Measurements from ENCODE around the gene PIKFYVE. TPM values are rescaled to one million over a fixed set of nuclear protein-coding genes. Genes with fewer than 3 reads are reported as not detected.
"Not testable (repeated sequence)": the region's sequence is repeated elsewhere in the genome, so short reads cannot be mapped to it uniquely, and the experiment has no call there.

PIKFYVE gene
- total and polyA plus RNA-seq, 2 donors = 13.0 to 25.7 TPM

DNA sequence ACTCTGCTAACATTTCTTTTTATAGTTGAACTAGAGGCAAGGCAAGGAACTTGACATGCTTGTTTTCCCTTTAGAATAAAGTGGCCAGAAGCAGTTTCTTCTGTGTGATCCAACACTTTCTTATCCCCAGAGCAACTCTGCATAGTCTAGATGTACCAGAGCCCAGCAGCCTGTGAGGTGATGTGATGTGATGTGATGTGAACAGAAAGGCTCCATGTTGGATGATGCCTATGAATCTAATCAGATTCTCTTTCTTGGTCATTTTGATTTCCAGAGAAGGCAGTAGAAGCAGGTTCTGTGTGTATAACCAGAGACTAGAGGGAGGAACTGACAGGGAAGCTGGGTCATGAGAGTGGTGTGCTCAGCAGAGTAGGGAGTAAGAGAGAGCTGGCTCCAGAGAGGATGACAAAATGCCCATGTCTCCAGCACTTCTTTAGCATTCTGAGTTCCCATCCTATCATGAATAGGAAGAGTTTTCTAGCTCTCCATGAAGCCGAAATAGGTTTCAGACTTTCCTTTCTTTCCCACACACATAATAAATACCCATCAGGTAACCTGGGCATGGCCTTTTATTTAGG lies 109.5 kb downstream of the PIKFYVE start:
- Histone ChIP-seq H3K36me3 (ENCODE audit: control insufficient read depth in 2 of 2, insufficient read depth in 2 of 2, low read length in 1 of 2) (no peaks in the 10 kb centered on the region), H3K4me3 (ENCODE audit: low read length in 2 of 2) (no peak overlapping the region), H3K9me3 (ENCODE audit: control insufficient read depth in 2 of 2, insufficient read depth in 1 of 2, low read length in 1 of 2) (no peaks in the 10 kb centered on the region), H3K27me3 (ENCODE audit: control insufficient read depth in 2 of 2, insufficient read depth in 1 of 2, low read length in 1 of 2) (no peaks in the 10 kb centered on the region), H3K4me1 (ENCODE audit: control insufficient read depth in 2 of 2, insufficient read depth in 2 of 2, low read length in 2 of 2) (no peaks in the 10 kb centered on the region), H3K27ac (ENCODE audit: low read depth in 1 of 2, low read length in 1 of 2) (no peak overlapping the region)
- 100% methylated on average over 1 of the region's 1 CpG for WGBS
- no peak for DNase-seq (ENCODE audit: low read depth in 6 of 9, low spot score in 9 of 9)

DNA sequence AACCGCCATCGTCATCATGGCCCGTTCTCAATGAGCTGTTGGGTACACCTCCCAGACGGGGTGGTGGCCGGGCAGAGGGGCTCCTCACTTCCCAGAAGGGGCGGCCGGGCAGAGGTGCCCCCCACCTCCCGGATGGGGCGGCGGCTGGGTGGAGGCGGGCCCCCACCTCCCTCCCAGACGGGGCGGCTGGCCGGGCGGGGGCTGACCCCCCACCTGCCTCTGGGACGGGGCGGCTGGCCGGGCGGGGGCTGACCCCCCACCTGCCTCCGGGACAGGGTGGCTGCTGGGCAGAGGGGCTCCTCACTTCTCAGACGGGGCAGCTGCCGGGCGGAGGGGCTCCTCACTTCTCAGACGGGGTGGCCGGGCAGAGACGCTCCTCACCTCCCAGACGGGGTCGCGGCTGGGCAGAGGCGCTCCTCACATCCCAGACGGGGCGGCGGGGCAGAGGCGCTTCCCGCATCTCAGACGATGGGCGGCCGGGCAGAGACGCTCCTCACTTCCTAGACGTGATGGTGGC lies 111.3 kb downstream of the PIKFYVE start:
- not testable (repeated sequence) for H3K4me1 ChIP-seq (ENCODE audit: control insufficient read depth in 2 of 2, insufficient read depth in 2 of 2, low read length in 2 of 2); DNase-seq (ENCODE audit: low read depth in 6 of 9, low spot score in 9 of 9); H3K9me3 ChIP-seq (ENCODE audit: control insufficient read depth in 2 of 2, insufficient read depth in 1 of 2, low read length in 1 of 2); H3K36me3 ChIP-seq (ENCODE audit: control insufficient read depth in 2 of 2, insufficient read depth in 2 of 2, low read length in 1 of 2); H3K27me3 ChIP-seq (ENCODE audit: control insufficient read depth in 2 of 2, insufficient read depth in 1 of 2, low read length in 1 of 2); H3K4me3 ChIP-seq (ENCODE audit: low read length in 2 of 2); H3K27ac ChIP-seq (ENCODE audit: low read depth in 1 of 2, low read length in 1 of 2)
- 91% methylated on average over 36 of the region's 40 CpGs for WGBS

DNA sequence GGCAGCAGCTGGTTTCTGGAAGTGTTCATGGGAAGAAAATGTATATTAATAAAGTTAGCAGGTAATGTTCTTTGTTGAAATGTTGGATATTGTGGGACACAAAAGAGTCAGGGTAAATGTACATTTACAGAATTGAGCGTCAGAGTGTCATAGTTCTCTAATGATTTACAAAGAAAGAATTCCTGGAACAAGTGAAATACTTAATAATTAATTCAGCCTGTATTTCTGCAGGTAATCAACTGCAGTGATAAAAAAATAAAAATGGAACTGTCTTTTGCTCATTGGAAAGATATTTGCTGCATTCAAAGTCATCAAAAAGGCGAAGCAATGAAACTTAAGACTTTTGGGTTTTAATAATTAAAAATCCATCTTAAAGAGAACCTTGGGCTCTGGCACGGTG lies 113.1 kb downstream of the PIKFYVE start:
- DNase-seq (ENCODE audit: low read depth in 6 of 9, low spot score in 9 of 9) = no peak
- Histone ChIP-seq H3K27me3 (ENCODE audit: control insufficient read depth in 2 of 2, insufficient read depth in 1 of 2, low read length in 1 of 2) (no peaks in the 10 kb centered on the region), H3K9me3 (ENCODE audit: control insufficient read depth in 2 of 2, insufficient read depth in 1 of 2, low read length in 1 of 2) (no peaks in the 10 kb centered on the region), H3K4me3 (ENCODE audit: low read length in 2 of 2) (no peak overlapping the region), H3K27ac (ENCODE audit: low read depth in 1 of 2, low read length in 1 of 2) (no peak overlapping the region), H3K4me1 (ENCODE audit: control insufficient read depth in 2 of 2, insufficient read depth in 2 of 2, low read length in 2 of 2) (no peaks in the 10 kb centered on the region), H3K36me3 (ENCODE audit: control insufficient read depth in 2 of 2, insufficient read depth in 2 of 2, low read length in 1 of 2) (no peaks in the 10 kb centered on the region)
- 95% methylated on average over 3 of the region's 3 CpGs for WGBS

DNA sequence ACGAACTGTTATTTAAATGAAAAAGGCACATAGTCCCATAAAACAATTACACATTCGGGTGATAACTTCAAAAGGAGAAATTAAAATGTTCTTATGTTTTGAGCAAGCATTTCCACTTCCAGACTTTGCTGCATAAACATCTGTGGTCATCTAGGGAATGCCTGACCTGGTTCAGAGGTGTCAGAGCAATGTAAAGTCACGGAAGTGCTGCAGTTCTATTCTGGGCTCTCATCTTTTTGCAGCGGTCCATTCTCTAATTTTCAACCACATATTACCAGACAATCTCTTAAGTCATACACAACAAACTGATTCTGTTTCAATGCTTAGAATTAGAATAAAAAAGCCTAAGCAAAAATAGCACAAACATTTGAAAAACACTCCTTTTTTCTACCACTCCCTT lies 118.6 kb downstream of the PIKFYVE start:
- WGBS = 94% methylated on average over 4 of the region's 4 CpGs
- no peak for DNase-seq (ENCODE audit: low read depth in 6 of 9, low spot score in 9 of 9)
- Histone ChIP-seq H3K4me3 (ENCODE audit: low read length in 2 of 2) (no peak overlapping the region), H3K27me3 (ENCODE audit: control insufficient read depth in 2 of 2, insufficient read depth in 1 of 2, low read length in 1 of 2) (no peaks in the 10 kb centered on the region), H3K27ac (ENCODE audit: low read depth in 1 of 2, low read length in 1 of 2) (no peak overlapping the region), H3K9me3 (ENCODE audit: control insufficient read depth in 2 of 2, insufficient read depth in 1 of 2, low read length in 1 of 2) (no peaks in the 10 kb centered on the region), H3K4me1 (ENCODE audit: control insufficient read depth in 2 of 2, insufficient read depth in 2 of 2, low read length in 2 of 2) (no peaks in the 10 kb centered on the region), H3K36me3 (ENCODE audit: control insufficient read depth in 2 of 2, insufficient read depth in 2 of 2, low read length in 1 of 2) (no peaks in the 10 kb centered on the region)

DNA sequence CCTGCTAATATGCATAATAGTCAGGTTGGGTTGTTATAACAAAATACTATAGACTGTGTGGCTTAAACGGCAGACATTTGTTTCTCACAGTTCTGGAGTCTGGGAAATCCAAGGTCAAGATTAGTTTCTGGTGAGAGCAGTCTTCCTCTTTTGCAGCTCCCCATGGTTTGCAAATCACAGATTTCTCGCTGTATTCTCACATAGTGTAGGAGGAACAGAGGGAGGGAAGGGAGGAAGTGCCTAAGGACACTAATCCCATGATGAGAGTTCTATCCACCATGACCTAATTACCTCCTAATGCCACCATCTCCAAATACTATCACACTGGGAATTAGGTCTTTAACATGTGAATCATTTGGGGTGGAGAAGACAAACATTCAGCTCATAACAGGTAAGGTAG lies 120.5 kb downstream of the PIKFYVE start:
- H3K4me3 ChIP-seq (ENCODE audit: low read length in 2 of 2) = no peak overlapping the region
- H3K36me3 ChIP-seq (ENCODE audit: control insufficient read depth in 2 of 2, insufficient read depth in 2 of 2, low read length in 1 of 2) = no peaks in the 10 kb centered on the region
- no peaks in the 10 kb centered on the region for H3K9me3 ChIP-seq (ENCODE audit: control insufficient read depth in 2 of 2, insufficient read depth in 1 of 2, low read length in 1 of 2)
- no peak overlapping the region for H3K27ac ChIP-seq (ENCODE audit: low read depth in 1 of 2, low read length in 1 of 2)
- H3K27me3 ChIP-seq (ENCODE audit: control insufficient read depth in 2 of 2, insufficient read depth in 1 of 2, low read length in 1 of 2) = no peaks in the 10 kb centered on the region
- no peaks in the 10 kb centered on the region for H3K4me1 ChIP-seq (ENCODE audit: control insufficient read depth in 2 of 2, insufficient read depth in 2 of 2, low read length in 2 of 2)
- no peak for DNase-seq (ENCODE audit: low read depth in 6 of 9, low spot score in 9 of 9)
- WGBS = 49% methylated on average over 2 of the region's 2 CpGs

DNA sequence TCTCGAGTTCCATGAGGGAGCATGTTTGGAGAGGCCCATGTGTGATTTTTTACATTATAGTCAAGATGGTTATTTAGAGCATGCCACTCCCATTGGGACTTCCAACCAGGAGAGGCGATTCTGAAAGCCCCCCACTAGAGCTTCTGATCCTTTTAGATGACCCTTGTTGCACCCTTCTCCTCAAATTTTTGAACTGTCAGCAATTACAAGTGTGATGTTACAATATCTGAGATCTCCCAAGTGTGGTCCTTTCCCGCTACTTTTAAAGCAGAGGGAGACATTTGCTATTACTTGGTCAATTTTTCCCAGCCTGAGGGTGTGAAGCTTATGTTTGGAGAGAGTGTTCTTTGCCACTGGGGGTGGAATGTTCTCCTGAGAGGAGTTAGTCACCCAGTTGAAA lies 123.9 kb downstream of the PIKFYVE start:
- Histone ChIP-seq H3K9me3 (ENCODE audit: control insufficient read depth in 2 of 2, insufficient read depth in 1 of 2, low read length in 1 of 2) (peaks cover 4 to 20% of the 10 kb centered on the region in 2 donors), H3K27ac (ENCODE audit: low read depth in 1 of 2, low read length in 1 of 2) (no peak overlapping the region), H3K27me3 (ENCODE audit: control insufficient read depth in 2 of 2, insufficient read depth in 1 of 2, low read length in 1 of 2) (no peaks in the 10 kb centered on the region), H3K4me3 (ENCODE audit: low read length in 2 of 2) (no peak overlapping the region), H3K4me1 (ENCODE audit: control insufficient read depth in 2 of 2, insufficient read depth in 2 of 2, low read length in 2 of 2) (no peaks in the 10 kb centered on the region), H3K36me3 (ENCODE audit: control insufficient read depth in 2 of 2, insufficient read depth in 2 of 2, low read length in 1 of 2) (no peaks in the 10 kb centered on the region)
- whole genome bisulfite sequencing = 94% methylated on average over 3 of the region's 3 CpGs
- no peak for DNase-seq (ENCODE audit: low read depth in 6 of 9, low spot score in 9 of 9)

DNA sequence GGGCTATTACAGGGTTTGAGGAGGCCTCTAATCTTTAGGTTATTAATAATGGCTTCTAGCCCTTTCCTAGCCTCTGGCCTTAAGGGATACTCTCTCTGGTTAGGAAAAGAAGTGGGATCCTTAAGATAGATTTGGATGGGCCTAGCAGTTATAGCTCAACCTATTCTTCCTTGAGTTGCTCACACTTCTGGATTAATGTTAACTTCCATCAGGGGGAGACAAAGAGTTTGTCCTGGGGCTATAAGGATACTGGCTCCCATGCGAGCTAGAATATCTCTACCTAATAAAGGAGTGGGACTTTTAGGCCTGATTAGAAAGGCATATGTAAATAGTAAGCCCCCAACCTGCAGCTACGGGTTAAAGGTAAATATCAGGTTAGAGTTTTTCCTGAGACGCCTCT lies 126.2 kb downstream of the PIKFYVE start:
- Histone ChIP-seq H3K4me1 (ENCODE audit: control insufficient read depth in 2 of 2, insufficient read depth in 2 of 2, low read length in 2 of 2) (no peaks in the 10 kb centered on the region), H3K27me3 (ENCODE audit: control insufficient read depth in 2 of 2, insufficient read depth in 1 of 2, low read length in 1 of 2) (no peaks in the 10 kb centered on the region), H3K27ac (ENCODE audit: low read depth in 1 of 2, low read length in 1 of 2) (no peak overlapping the region), H3K9me3 (ENCODE audit: control insufficient read depth in 2 of 2, insufficient read depth in 1 of 2, low read length in 1 of 2) (peaks cover 4 to 26% of the 10 kb centered on the region in 2 donors), H3K36me3 (ENCODE audit: control insufficient read depth in 2 of 2, insufficient read depth in 2 of 2, low read length in 1 of 2) (no peaks in the 10 kb centered on the region), H3K4me3 (ENCODE audit: low read length in 2 of 2) (no peak overlapping the region)
- no peak for DNase-seq (ENCODE audit: low read depth in 6 of 9, low spot score in 9 of 9)
- WGBS = 96% methylated on average over 3 of the region's 3 CpGs

DNA sequence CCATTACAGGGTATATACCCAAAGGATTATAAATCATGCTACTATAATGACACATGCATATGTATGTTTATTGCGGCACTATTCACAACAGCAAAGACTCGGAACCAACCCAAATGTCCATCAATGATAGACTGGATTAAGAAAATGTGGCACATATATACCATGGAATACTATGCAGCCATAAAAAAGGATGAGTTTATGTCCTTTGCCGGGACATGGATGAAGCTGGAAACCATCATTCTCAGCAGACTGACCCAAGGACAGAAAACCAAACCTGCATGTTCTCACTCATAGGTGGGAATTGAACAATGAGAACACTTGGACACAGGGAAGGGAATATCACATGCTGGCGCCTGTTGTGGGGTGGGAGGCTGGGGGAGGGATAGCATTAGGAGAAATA lies 130.7 kb downstream of the PIKFYVE start:
- H3K9me3 ChIP-seq (ENCODE audit: control insufficient read depth in 2 of 2, insufficient read depth in 1 of 2, low read length in 1 of 2) = peaks cover 4 to 26% of the 10 kb centered on the region in 2 donors
- H3K27ac ChIP-seq (ENCODE audit: low read depth in 1 of 2, low read length in 1 of 2); DNase-seq (ENCODE audit: low read depth in 6 of 9, low spot score in 9 of 9); H3K36me3 ChIP-seq (ENCODE audit: control insufficient read depth in 2 of 2, insufficient read depth in 2 of 2, low read length in 1 of 2); H3K27me3 ChIP-seq (ENCODE audit: control insufficient read depth in 2 of 2, insufficient read depth in 1 of 2, low read length in 1 of 2); H3K4me1 ChIP-seq (ENCODE audit: control insufficient read depth in 2 of 2, insufficient read depth in 2 of 2, low read length in 2 of 2); H3K4me3 ChIP-seq (ENCODE audit: low read length in 2 of 2): not testable (repeated sequence)
- WGBS = 98% methylated on average over 4 of the region's 4 CpGs

DNA sequence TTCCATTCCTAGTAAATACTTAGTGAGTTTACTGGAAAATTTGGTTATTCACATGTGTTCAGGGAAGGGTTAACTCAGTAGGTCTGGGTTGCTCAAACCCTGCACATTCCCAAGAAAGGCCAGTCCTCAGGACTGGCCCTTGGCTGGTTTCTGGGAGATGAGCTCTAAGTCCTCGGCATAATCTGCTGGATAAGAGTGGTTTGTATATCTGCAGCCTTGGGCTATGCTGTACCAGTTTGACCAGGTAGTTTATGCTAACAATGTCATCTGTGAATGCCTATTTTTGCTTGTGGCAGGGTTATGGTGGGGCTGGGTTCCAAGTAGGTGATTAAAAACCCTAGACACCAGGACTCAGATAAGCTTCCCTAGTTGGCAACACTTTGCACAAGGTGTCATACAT lies 133.1 kb downstream of the PIKFYVE start:
- DNase-seq (ENCODE audit: low read depth in 6 of 9, low spot score in 9 of 9) = no peak
- Histone ChIP-seq H3K27me3 (ENCODE audit: control insufficient read depth in 2 of 2, insufficient read depth in 1 of 2, low read length in 1 of 2) (peaks cover 0 to 3% of the 10 kb centered on the region in 2 donors), H3K27ac (ENCODE audit: low read depth in 1 of 2, low read length in 1 of 2) (no peak overlapping the region), H3K4me3 (ENCODE audit: low read length in 2 of 2) (no peak overlapping the region), H3K9me3 (ENCODE audit: control insufficient read depth in 2 of 2, insufficient read depth in 1 of 2, low read length in 1 of 2) (peaks cover 2 to 12% of the 10 kb centered on the region in 2 donors), H3K4me1 (ENCODE audit: control insufficient read depth in 2 of 2, insufficient read depth in 2 of 2, low read length in 2 of 2) (no peaks in the 10 kb centered on the region), H3K36me3 (ENCODE audit: control insufficient read depth in 2 of 2, insufficient read depth in 2 of 2, low read length in 1 of 2) (no peaks in the 10 kb centered on the region)
- 83% methylated on average over 1 of the region's 1 CpG for WGBS

All from thymus (tissue), 11 donors.